ENCODE results near the gene FOCAD.
A peak's percentile ranks its signal among the peaks of the same experiment; 100 is the strongest.

FOCAD gene

GRCh38 chr9:21023861-21024260 is 339.8 kb downstream of the FOCAD start:
- DNase-seq (ENCODE audit: low read depth): no peak

- no peak for DNase-seq (ENCODE audit: low read depth)
These were observed 343.2 kb downstream of the FOCAD start for GRCh38 chr9:21027295-21027694.

- DNase-seq (ENCODE audit: low read depth): no peak
These were observed 344.4 kb downstream of the FOCAD start for GRCh38 chr9:21028466-21028865.

GRCh38 chr9:21029661-21030060 is 345.6 kb downstream of the FOCAD start:
- no peak for DNase-seq (ENCODE audit: low read depth)

GRCh38 chr9:21030389-21031035 is 346.5 kb downstream of the FOCAD start:
- no peak for DNase-seq (ENCODE audit: low read depth)

GRCh38 chr9:21031091-21031807 is 347.2 kb downstream of the FOCAD start, which contains the start of gene HACD4:
Gene HACD4 (minus strand): TSS chr9:21031640. CDS start chr9:21031590, 50 bp downstream.
- DNase-seq (ENCODE audit: low read depth): peak; percentile 56

GRCh38 chr9:21031808-21032183 is 347.7 kb downstream of the FOCAD start:
- DNase-seq (ENCODE audit: low read depth): no peak

- DNase-seq (ENCODE audit: low read depth): no peak
These were observed 353.2 kb downstream of the FOCAD start for GRCh38 chr9:21037278-21037677.

GRCh38 chr9:21039302-21039701 is 355.2 kb downstream of the FOCAD start:
- no peak for DNase-seq (ENCODE audit: low read depth)

- DNase-seq (ENCODE audit: low read depth): no peak
These were observed 358.4 kb downstream of the FOCAD start for GRCh38 chr9:21042466-21042865.

GRCh38 chr9:21043841-21044240 is 359.8 kb downstream of the FOCAD start:
- DNase-seq (ENCODE audit: low read depth): no peak

All from activated T-helper 1 cell treated with Interleukin-2 at 50 U/mL for 16 hours (primary cell).